HepG2 (cell line): ENCODE results near the gene EXOC3. TPM values are rescaled to one million over a fixed set of nuclear protein-coding genes. Genes with fewer than 3 reads are reported as not detected.

Source experiments
- ATAC-seq: fragments of 200-7000 bp; cut with Tn5 transposase; 3 replicates; pipeline ENCODE4 v1.9.1; 2020; ENCODE audit warnings: mild to moderate bottlenecking, moderate library complexity
- BruUV-seq: library from RNA; stranded (reverse); fragments of 400-500 nt; replicated peaks from 2 replicates; lab custom pipeline; 2021; lab: Mats Ljungman, UMichigan
- CTCF ChIA-PET: fragments of 300-600 bp; formaldehyde crosslinking; extraction: SDS; loops from one replicate; lab custom pipeline; 2021; ENCODE audit warnings: low total read pairs, inconsistent platforms, low intra/inter-chr PET ratio; lab: Yijun Ruan, JAX
- POLR2A ChIA-PET: fragments of 350-600 bp; sonication (Branson Sonifier 250); formaldehyde crosslinking; loops from one replicate; lab custom pipeline; 2020; ENCODE audit warnings: antibody characterized with exemption, inconsistent platforms; lab: Yijun Ruan, JAX
- DNase-seq: peaks from one replicate; pipeline ENCODE4 v3.0.0-alpha.2; 2015; ENCODE audit warnings: low spot score
- FAIRE-seq: peaks from 3 replicates; lab custom pipeline; 2011; peaks lifted over from hg19 to GRCh38; lab: Jason Lieb, UNC
- H2AFZ ChIP-seq: one replicate; pipeline ENCODE4 v1.6.1; 2011; ENCODE audit warnings: low read length, inconsistent platforms
- H3K27ac ChIP-seq: fragments of 300-600 bp; 3 replicates; pipeline ENCODE4 v1.8.0; 2011; ENCODE audit warnings: mixed run types, mild to moderate bottlenecking, mixed read lengths, low read length, inconsistent platforms; ENCODE audit not compliant: insufficient read depth; ENCODE audit errors: extremely low read length
- H3K27me3 ChIP-seq, 2 experiments: fragments of 200-600 bp in 1 of 2; 2 replicates in 1 of 2; 3 replicates in 1 of 2; pipeline versions ENCODE4 v1.6.0 to v1.8.0; 2011; ENCODE audit warnings: low read length in 2 of 2, mild to moderate bottlenecking in 2 of 2, moderate library complexity in 2 of 2, inconsistent platforms in 1 of 2; ENCODE audit not compliant: insufficient read depth in 2 of 2, control insufficient read depth in 1 of 2
- H3K36me3 ChIP-seq, 2 experiments: fragments of 200-600 bp in 1 of 2; replicated peaks in 1 of 2; 2 replicates in 1 of 2; 3 replicates in 1 of 2; pipeline versions ENCODE4 v1.5.1 to v1.8.0; 2011; ENCODE audit warnings: low read length in 2 of 2, inconsistent platforms in 1 of 2; ENCODE audit not compliant: insufficient read depth in 2 of 2, control insufficient read depth in 1 of 2
- H3K4me1 ChIP-seq: 2 replicates; pipeline ENCODE4 v1.5.1; 2012; ENCODE audit warnings: low read length, inconsistent platforms; ENCODE audit not compliant: insufficient read depth
- H3K4me2 ChIP-seq: 2 replicates; pipeline ENCODE4 v1.6.0; 2011; ENCODE audit warnings: low read depth, low read length, inconsistent platforms
- H3K4me3 ChIP-seq, 3 experiments: fragments of 200-600 bp in 1 of 3; sonication (generic), shearing (Covaris generic) in 1 of 3; replicated peaks in 1 of 3; 2 replicates each; pipeline ENCODE4 v1.5.1; 2011 to 2016; ENCODE audit warnings: low read length in 3 of 3, inconsistent platforms in 2 of 3, low read depth in 2 of 3, mild to moderate bottlenecking in 2 of 3, control low read depth in 1 of 3, mixed read lengths in 1 of 3; ENCODE audit not compliant: insufficient read depth in 1 of 3
- H3K79me2 ChIP-seq: one replicate; pipeline ENCODE4 v1.6.1; 2011; ENCODE audit warnings: low read length, inconsistent platforms; ENCODE audit not compliant: insufficient read depth
- H3K9ac ChIP-seq: 2 replicates; pipeline ENCODE4 v1.6.0; 2011; ENCODE audit warnings: mild to moderate bottlenecking, low read depth, low read length, inconsistent platforms; ENCODE audit not compliant: insufficient read depth
- H3K9me3 ChIP-seq: 2 replicates; pipeline ENCODE4 v1.5.1; 2012; ENCODE audit warnings: mild to moderate bottlenecking, low read length
- H4K20me1 ChIP-seq: 2 replicates; pipeline ENCODE4 v1.6.0; 2011; ENCODE audit warnings: inconsistent platforms, mild to moderate bottlenecking, low read length, moderate library complexity; ENCODE audit not compliant: insufficient read depth
- ATF7-NPFF ChIP-seq: sonication (generic); formaldehyde crosslinking; IDR thresholded peaks from 2 replicates; pipeline ENCODE4 v1.8.1; 2023; ENCODE audit warnings: mild to moderate bottlenecking, low read depth, missing genetic modification reagents, moderate library complexity
- BRD4 ChIP-seq: sonication (generic); formaldehyde crosslinking; IDR thresholded peaks from 2 replicates; pipeline ENCODE4 v1.4.0; 2020; ENCODE audit warnings: missing genetic modification reagents
- DR1 ChIP-seq: sonication (generic); formaldehyde crosslinking; IDR thresholded peaks from 2 replicates; pipeline ENCODE4 v1.8.0; 2021; ENCODE audit warnings: mild to moderate bottlenecking, missing genetic modification reagents, inconsistent platforms
- ELK4 ChIP-seq: sonication (generic); formaldehyde crosslinking; IDR thresholded peaks from 2 replicates; pipeline ENCODE4 v1.9.0; 2021; ENCODE audit warnings: missing genetic modification reagents, borderline replicate concordance
- FOXA3 ChIP-seq: IDR thresholded peaks from 2 replicates; pipeline ENCODE4 v1.6.1; 2016; ENCODE audit warnings: missing genetic modification reagents, missing compliant biosample characterization
- GATAD1 ChIP-seq: IDR thresholded peaks from 2 replicates; pipeline ENCODE4 v1.6.1; 2016; ENCODE audit warnings: missing genetic modification reagents, missing compliant biosample characterization
- RXRA ChIP-seq: sonication (generic); formaldehyde crosslinking; IDR thresholded peaks from 2 replicates; pipeline ENCODE4 v1.5.1; 2020; ENCODE audit warnings: missing genetic modification reagents
- SCMH1 ChIP-seq: sonication (generic); formaldehyde crosslinking; IDR thresholded peaks from 2 replicates; pipeline ENCODE4 v1.9.0; 2021; ENCODE audit warnings: missing genetic modification reagents, mild to moderate bottlenecking, borderline replicate concordance
- TCF7L2 ChIP-seq: IDR thresholded peaks from 2 replicates; pipeline ENCODE4 v1.6.1; 2011; ENCODE audit warnings: mild to moderate bottlenecking, low read depth, low read length, moderate library complexity
- ZC3H4 ChIP-seq: sonication (generic); formaldehyde crosslinking; IDR thresholded peaks from 2 replicates; pipeline ENCODE4 v1.4.0; 2020; ENCODE audit warnings: missing genetic modification reagents, borderline replicate concordance
- ZFY ChIP-seq: sonication (generic); formaldehyde crosslinking; IDR thresholded peaks from 2 replicates; pipeline ENCODE4 v1.4.0; 2020; ENCODE audit warnings: missing genetic modification reagents
- ZGPAT ChIP-seq: IDR thresholded peaks from 2 replicates; pipeline ENCODE4 v1.6.1; 2016; ENCODE audit warnings: mild to moderate bottlenecking
- ZNF251 ChIP-seq: sonication (generic); formaldehyde crosslinking; IDR thresholded peaks from 2 replicates; pipeline ENCODE4 v1.9.0; 2021; ENCODE audit warnings: mild to moderate bottlenecking, missing genetic modification reagents
- ZNF263 ChIP-seq: sonication (generic); formaldehyde crosslinking; IDR thresholded peaks from 2 replicates; pipeline ENCODE4 v1.4.0; 2020; ENCODE audit warnings: missing genetic modification reagents
- ZNF350 ChIP-seq: sonication (generic); formaldehyde crosslinking; IDR thresholded peaks from 2 replicates; pipeline ENCODE4 v1.4.0; 2020; ENCODE audit warnings: mild to moderate bottlenecking, low read depth, missing genetic modification reagents, borderline replicate concordance
- ZNF570 ChIP-seq: sonication (generic); formaldehyde crosslinking; IDR thresholded peaks from 2 replicates; pipeline ENCODE4 v1.4.0; 2020; ENCODE audit warnings: mild to moderate bottlenecking, missing genetic modification reagents, borderline replicate concordance
- ZNF770 ChIP-seq: sonication (generic); formaldehyde crosslinking; IDR thresholded peaks from 2 replicates; pipeline ENCODE4 v1.5.0; 2020; ENCODE audit warnings: mild to moderate bottlenecking, missing genetic modification reagents
- WGBS: methylation state at CpG from one replicate; pipeline ENCODE4 v1.1.6; 2017; ENCODE audit warnings: low lambda C conversion rate; 5-methylcytosine and 5-hydroxymethylcytosine counted together
- in situ Hi-C: cut with HindIII; loops from 2 replicates; pipeline ENCODE4 v1.10.0; 2017; ENCODE audit warnings: low pct_unique_long_range_greater_than_20kb; ENCODE audit not compliant: extremely low pct_ligation_motif_present
- intact Hi-C: fragments of 100-400 bp; cut with micrococcal nuclease; formaldehyde crosslinking; loops from one replicate; pipeline ENCODE4 v1.10.0; 2022; ENCODE audit not compliant: unreplicated experiment
- polyA plus RNA-seq, 8 experiments: library from polyadenylated mRNA; depleted of rRNA in 3 of 8; stranded (reverse) in 7 of 8; unstranded in 1 of 8; fragments of >200 nt; fragmentation: Illumina TruSeq in 4 of 8; extraction: Trizol in 4 of 8; gene quantifications; 2 replicates each; pipeline versions ENCODE4 v1.2.1 to v1.2.3, GENCODE V29; 2011 to 2016; ENCODE audit warnings: low read depth in 4 of 8, missing spikeins in 1 of 8, mixed read lengths in 1 of 8; ENCODE audit not compliant: insufficient read depth in 1 of 8
- total RNA-seq, 5 experiments: library from RNA; depleted of rRNA; stranded (reverse); fragments of >200 nt; fragmentation: Illumina TruSeq; extraction: Trizol; gene quantifications; 2 replicates each; pipeline ENCODE4 v1.2.3, GENCODE V29; 2016; ENCODE audit warnings: low read depth in 1 of 5

EXOC3 gene
- total and polyA plus RNA-seq, 2 of the 13 experiments (the other 11 are each of a cell fraction or from before 2014, with no cell fraction given) = 9.2 to 20.5 TPM

- 0 out of 2 replicates have a peak, but pooled peaks have one; percentile 61 for TF ChIP-seq ATF7-NPFF (CRISPR knock-in tag)
Measured at GRCh38 chr5:442335-443238, at the start of gene EXOC3 (continued).

- Histone ChIP-seq H3K27ac (no peak overlapping the region), H3K79me2 (no peaks in the 10 kb centered on the region), H3K9me3 (no peaks in the 10 kb centered on the region), H2AFZ (no peak overlapping the region), H3K4me1 (no peaks in the 10 kb centered on the region), H3K4me2 (no peak overlapping the region)
- BruUV-seq = no TSS peak
- FAIRE-seq = no peak
- intact Hi-C loops = no loop called here
- WGBS = 77% methylated on average over 10 of the region's 10 CpGs
- ATAC-seq = no peak
- CTCF ChIA-PET = no interaction called here
- TF ChIP-seq ZNF770 (CRISPR knock-in tag) (no peak), ZFY (no peak), GATAD1 (CRISPR knock-in tag) (no peak), RXRA (CRISPR knock-in tag) (no peak), BRD4 (CRISPR knock-in tag) (no peak), ZNF350 (no peak), TCF7L2 (no peak), ZC3H4 (CRISPR knock-in tag) (no peak), ZNF570 (CRISPR knock-in tag) (no peak), ELK4 (no peak), DR1 (CRISPR knock-in tag) (no peak), SCMH1 (CRISPR knock-in tag) (no peak), ZNF251 (CRISPR knock-in tag) (no peak), FOXA3 (no peak), ZGPAT (CRISPR knock-in tag) (no peak), ZNF263 (CRISPR knock-in tag) (no peak)
- TF ChIP-seq, all 625 proteins: peak for 0
- H3K4me3 ChIP-seq = no peak overlapping the region
- no peaks in the 10 kb centered on the region for H3K36me3 ChIP-seq
- no peak overlapping the region for H3K9ac ChIP-seq
- no peaks in the 10 kb centered on the region for H4K20me1 ChIP-seq
- POLR2A ChIA-PET = no interaction called here
- H3K27me3 ChIP-seq = no peaks in the 10 kb centered on the region
- in situ Hi-C loops = no loop called here
- no peak for DNase-seq
Measured at GRCh38 chr5:393846-394275, 49.1 kb upstream of the EXOC3 start.
